Hepatocyte (in vitro differentiated cells): ENCODE measurements around the gene QTRT2.

Source experiments
- EZH2 ChIP-seq: fragments of 200-600 bp; sonication (generic); IDR thresholded peaks from 2 replicates; pipeline ENCODE4 v1.6.1; 2016; ENCODE audit warnings: antibody characterized with exemption, mild to moderate bottlenecking, borderline replicate concordance
- EZH2phosphoT487 ChIP-seq: fragments of 200-600 bp; sonication (generic); IDR thresholded peaks from one replicate; pipeline ENCODE4 v1.6.1; 2018; ENCODE audit warnings: antibody characterized with exemption, mild to moderate bottlenecking, low read depth, moderate library complexity; ENCODE audit not compliant: unreplicated experiment, severe bottlenecking
- TF ChIP-seq, protein P1 (sequence below): fragments of 200-600 bp; sonication (generic); IDR thresholded peaks from 2 replicates; pipeline ENCODE4 v1.5.1; 2016; ENCODE audit warnings: antibody characterized with exemption, mild to moderate bottlenecking; ENCODE audit not compliant: poor library complexity

DNA sequence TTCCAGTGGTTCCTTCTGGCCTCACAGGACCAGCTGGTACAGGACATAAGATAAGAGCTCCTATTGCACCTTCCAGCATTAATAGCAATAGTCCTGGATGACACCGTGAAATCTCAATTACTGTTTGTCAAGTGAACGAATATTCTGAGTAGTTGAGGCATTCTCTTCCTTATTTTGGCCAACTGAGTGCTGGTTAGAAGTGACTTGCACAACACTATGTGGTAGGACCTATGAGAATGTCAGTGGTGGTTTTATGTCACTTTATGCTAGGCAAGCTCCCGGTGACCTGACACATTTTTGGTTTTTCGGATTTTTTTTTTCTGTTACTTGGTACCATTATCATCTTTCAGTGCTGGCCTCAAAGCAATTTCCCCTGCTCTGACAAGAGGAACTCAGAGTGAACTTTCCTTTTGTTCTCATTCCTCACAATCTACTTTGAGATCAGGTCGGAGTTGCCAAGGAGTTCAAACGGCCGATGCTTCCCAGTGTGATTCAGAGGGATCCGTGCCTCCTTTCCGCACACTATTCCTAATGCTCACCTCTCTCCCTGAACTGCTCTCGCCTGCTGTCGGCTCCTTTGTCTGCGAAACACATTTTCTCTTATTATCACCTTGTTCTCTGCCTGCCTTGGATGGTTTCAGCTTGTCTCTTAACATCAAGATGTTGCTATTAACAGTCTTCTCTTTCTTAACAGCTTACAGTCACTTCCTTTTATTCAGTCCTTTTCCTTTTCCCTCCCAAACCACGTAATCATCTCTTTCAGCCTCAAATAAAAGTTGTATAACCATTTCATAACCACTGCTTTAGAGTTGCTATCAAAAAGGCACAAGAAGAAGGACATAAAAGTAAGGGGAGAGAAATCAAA, 35.8 kb downstream of the QTRT2 start:
- TF ChIP-seq, protein P1, sequence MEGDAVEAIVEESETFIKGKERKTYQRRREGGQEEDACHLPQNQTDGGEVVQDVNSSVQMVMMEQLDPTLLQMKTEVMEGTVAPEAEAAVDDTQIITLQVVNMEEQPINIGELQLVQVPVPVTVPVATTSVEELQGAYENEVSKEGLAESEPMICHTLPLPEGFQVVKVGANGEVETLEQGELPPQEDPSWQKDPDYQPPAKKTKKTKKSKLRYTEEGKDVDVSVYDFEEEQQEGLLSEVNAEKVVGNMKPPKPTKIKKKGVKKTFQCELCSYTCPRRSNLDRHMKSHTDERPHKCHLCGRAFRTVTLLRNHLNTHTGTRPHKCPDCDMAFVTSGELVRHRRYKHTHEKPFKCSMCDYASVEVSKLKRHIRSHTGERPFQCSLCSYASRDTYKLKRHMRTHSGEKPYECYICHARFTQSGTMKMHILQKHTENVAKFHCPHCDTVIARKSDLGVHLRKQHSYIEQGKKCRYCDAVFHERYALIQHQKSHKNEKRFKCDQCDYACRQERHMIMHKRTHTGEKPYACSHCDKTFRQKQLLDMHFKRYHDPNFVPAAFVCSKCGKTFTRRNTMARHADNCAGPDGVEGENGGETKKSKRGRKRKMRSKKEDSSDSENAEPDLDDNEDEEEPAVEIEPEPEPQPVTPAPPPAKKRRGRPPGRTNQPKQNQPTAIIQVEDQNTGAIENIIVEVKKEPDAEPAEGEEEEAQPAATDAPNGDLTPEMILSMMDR = no peak
- TF ChIP-seq EZH2phosphoT487 (no peak), EZH2 (no peak)
